GM23338 (cell line): ENCODE results near the gene CCDC194. TPM values are rescaled to one million over a fixed set of nuclear protein-coding genes. Genes with fewer than 3 reads are reported as not detected.

Source experiments
- ATAC-seq: fragments of 200-7000 bp; cut with Tn5 transposase; 3 replicates; pipeline ENCODE4 v1.9.1; 2020
- DNase-seq: peaks from one replicate; pipeline ENCODE4 v3.0.0-alpha.2; 2015; ENCODE audit warnings: low spot score
- H2AFZ ChIP-seq: fragments of 200-600 bp; sonication (generic); 2 replicates; pipeline ENCODE4 v1.8.0; 2016; ENCODE audit warnings: antibody characterized with exemption, mild to moderate bottlenecking, moderate library complexity
- H3F3A ChIP-seq: fragments of 200-600 bp; sonication (generic); replicated peaks from 2 replicates; pipeline ENCODE4 v1.8.0; 2017; ENCODE audit warnings: antibody characterized with exemption, mixed run types, low read depth
- H3K27ac ChIP-seq: fragments of 200-600 bp; sonication (generic); 2 replicates; pipeline ENCODE4 v1.6.1; 2016; ENCODE audit warnings: low read depth
- H3K27me3 ChIP-seq: fragments of 200-600 bp; sonication (generic); 2 replicates; pipeline ENCODE4 v1.8.0; 2016; ENCODE audit warnings: mild to moderate bottlenecking, mixed run types, moderate library complexity; ENCODE audit not compliant: insufficient read depth
- H3K36me3 ChIP-seq: fragments of 200-600 bp; sonication (generic); 2 replicates; pipeline ENCODE4 v1.8.0; 2016; ENCODE audit warnings: mild to moderate bottlenecking; ENCODE audit not compliant: insufficient read depth
- H3K4me1 ChIP-seq: fragments of 200-600 bp; sonication (generic); 2 replicates; pipeline ENCODE4 v1.8.0; 2016; ENCODE audit warnings: mild to moderate bottlenecking, moderate library complexity; ENCODE audit not compliant: insufficient read depth
- H3K4me2 ChIP-seq: fragments of 200-600 bp; sonication (generic); 2 replicates; pipeline ENCODE4 v1.7.1; 2017; ENCODE audit warnings: mixed run types
- H3K4me3 ChIP-seq: fragments of 200-600 bp; sonication (generic); 2 replicates; pipeline ENCODE4 v1.6.1; 2016; ENCODE audit warnings: mixed run types
- H3K79me2 ChIP-seq: fragments of 200-600 bp; sonication (generic); replicated peaks from 2 replicates; pipeline ENCODE4 v1.8.0; 2017; ENCODE audit warnings: mild to moderate bottlenecking; ENCODE audit not compliant: insufficient read depth
- H3K9me2 ChIP-seq: fragments of 200-600 bp; sonication (generic); 2 replicates; pipeline ENCODE4 v1.8.0; 2017; ENCODE audit not compliant: insufficient read depth
- H4K20me1 ChIP-seq: fragments of 200-600 bp; sonication (generic); replicated peaks from 2 replicates; pipeline ENCODE4 v1.8.0; 2017; ENCODE audit warnings: mild to moderate bottlenecking; ENCODE audit not compliant: insufficient read depth
- H3K27ac Mint-ChIP-seq: 2 replicates; pipeline ENCODE4 v1.8.0; 2020; ENCODE audit warnings: inconsistent platforms, mild to moderate bottlenecking, moderate library complexity, mixed read lengths
- H3K27me3 Mint-ChIP-seq: 3 replicates; pipeline ENCODE4 v1.8.0; 2022; ENCODE audit warnings: low read depth, mild to moderate bottlenecking, moderate library complexity, mixed read lengths, inconsistent platforms; ENCODE audit not compliant: insufficient read depth, poor library complexity
- H3K36me3 Mint-ChIP-seq: 3 replicates; pipeline ENCODE4 v1.8.0; 2021; ENCODE audit warnings: low read depth, mild to moderate bottlenecking, inconsistent platforms, moderate library complexity, mixed read lengths
- H3K4me1 Mint-ChIP-seq: 3 replicates; pipeline ENCODE4 v1.8.0; 2020; ENCODE audit warnings: mild to moderate bottlenecking, inconsistent platforms, mixed read lengths
- H3K4me3 Mint-ChIP-seq: 3 replicates; pipeline ENCODE4 v1.8.0; 2021; ENCODE audit warnings: moderate library complexity, mild to moderate bottlenecking, inconsistent platforms, mixed read lengths
- H3K9me3 Mint-ChIP-seq: 3 replicates; pipeline ENCODE4 v1.8.0; 2020; ENCODE audit warnings: moderate library complexity, mild to moderate bottlenecking, inconsistent platforms, mixed read lengths
- CREB1 ChIP-seq: fragments of 250-450 bp; sonication (Bioruptor Pico); IDR thresholded peaks from 2 replicates; pipeline ENCODE4 v1.5.0; 2020; ENCODE audit warnings: low read depth, mild to moderate bottlenecking, moderate library complexity
- EZH2 ChIP-seq: fragments of 200-600 bp; sonication (generic); IDR thresholded peaks from one replicate; pipeline ENCODE4 v1.8.0; 2017; ENCODE audit warnings: antibody characterized with exemption, mild to moderate bottlenecking, low read depth; ENCODE audit not compliant: unreplicated experiment
- EZH2phosphoT487 ChIP-seq: fragments of 200-600 bp; sonication (generic); IDR thresholded peaks from one replicate; pipeline ENCODE4 v1.8.1; 2018; ENCODE audit warnings: antibody characterized with exemption; ENCODE audit not compliant: unreplicated experiment
- JUNB ChIP-seq: IDR thresholded peaks from one replicate; pipeline ENCODE4 v1.6.1; 2016; ENCODE audit warnings: antibody characterized with exemption; ENCODE audit not compliant: unreplicated experiment
- POLR2AphosphoS5 ChIP-seq: IDR thresholded peaks from 2 replicates; pipeline ENCODE4 v1.6.1; 2016; ENCODE audit warnings: antibody characterized with exemption, low read depth
- STAT1 ChIP-seq: IDR thresholded peaks from one replicate; pipeline ENCODE4 v1.6.1; 2016; ENCODE audit warnings: antibody characterized with exemption; ENCODE audit not compliant: unreplicated experiment
- ZNF114 ChIP-seq: fragments of 250-450 bp; sonication (Bioruptor Pico); IDR thresholded peaks from 2 replicates; pipeline ENCODE4 v1.5.0; 2020; ENCODE audit warnings: mild to moderate bottlenecking, moderate library complexity
- ZNF331 ChIP-seq: fragments of 250-450 bp; sonication (Bioruptor Pico); IDR thresholded peaks from 2 replicates; pipeline ENCODE4 v1.5.0; 2020; ENCODE audit warnings: low read depth, mild to moderate bottlenecking, moderate library complexity
- polyA plus RNA-seq: library from polyadenylated mRNA; unstranded; fragments of >200 nt; fragmentation: Nextera tagmentation; extraction: Ambion mirVana; gene quantifications from 2 replicates; pipeline ENCODE4 v1.2.1, GENCODE V29; 2016
- total RNA-seq: library from RNA; depleted of rRNA; stranded (reverse); fragments of >200 nt; shearing (Covaris generic); gene quantifications from 2 replicates; pipeline ENCODE4 v1.2.3, GENCODE V29; 2014
- TF ChIP-seq, protein P1 (sequence below): IDR thresholded peaks from one replicate; pipeline ENCODE4 v1.6.1; 2018; ENCODE audit warnings: antibody characterized with exemption; ENCODE audit not compliant: unreplicated experiment
- TF ChIP-seq, protein P2 (sequence below): fragments of 250-450 bp; sonication (Bioruptor Pico); IDR thresholded peaks from 2 replicates; pipeline ENCODE4 v1.5.0; 2020; ENCODE audit warnings: mild to moderate bottlenecking, moderate library complexity
- TF ChIP-seq, protein P3 (sequence below): IDR thresholded peaks from 2 replicates; pipeline ENCODE4 v1.6.1; 2016; ENCODE audit warnings: antibody characterized with exemption

CCDC194 gene
- total and polyA plus RNA-seq, 2 experiments from 2014 or later: 0.49 TPM; not detected in 1

DNA sequence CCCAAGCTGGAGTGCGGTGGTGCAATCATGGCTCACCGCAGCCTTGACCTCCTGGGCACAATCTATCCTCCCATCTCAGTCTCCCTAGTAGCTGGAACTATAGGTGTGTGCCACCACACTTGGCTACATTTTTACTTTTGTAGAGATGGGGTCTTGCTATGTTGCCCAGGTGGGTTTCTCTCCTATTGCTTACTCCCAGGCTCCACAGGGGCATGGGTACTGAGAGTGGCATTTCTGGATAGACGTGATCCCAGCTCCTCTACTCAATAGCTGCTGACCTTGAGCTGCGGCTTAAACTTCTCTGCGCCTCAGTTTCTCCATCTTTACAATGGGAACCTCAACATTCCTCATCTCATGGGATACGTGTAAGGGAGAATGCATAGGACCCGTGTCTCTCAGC, 37.4 kb upstream of the CCDC194 start:
- Mint-ChIP-seq H3K9me3 (no peaks in the 10 kb centered on the region; the same call in 2 of the 3 replicates), H3K4me3 (no peak overlapping the region), H3K27me3 (peaks cover 4% of the 10 kb centered on the region), H3K36me3 (no peaks in the 10 kb centered on the region), H3K27ac (no peak overlapping the region), H3K4me1 (no peaks in the 10 kb centered on the region)
- TF ChIP-seq ZNF331 (CRISPR knock-in tag) (no peak), CREB1 (CRISPR knock-in tag) (no peak), EZH2 (no peak), POLR2AphosphoS5 (no peak), ZNF114 (CRISPR knock-in tag) (no peak), STAT1 (no peak), EZH2phosphoT487 (no peak), JUNB (no peak)
- TF ChIP-seq, protein P1, sequence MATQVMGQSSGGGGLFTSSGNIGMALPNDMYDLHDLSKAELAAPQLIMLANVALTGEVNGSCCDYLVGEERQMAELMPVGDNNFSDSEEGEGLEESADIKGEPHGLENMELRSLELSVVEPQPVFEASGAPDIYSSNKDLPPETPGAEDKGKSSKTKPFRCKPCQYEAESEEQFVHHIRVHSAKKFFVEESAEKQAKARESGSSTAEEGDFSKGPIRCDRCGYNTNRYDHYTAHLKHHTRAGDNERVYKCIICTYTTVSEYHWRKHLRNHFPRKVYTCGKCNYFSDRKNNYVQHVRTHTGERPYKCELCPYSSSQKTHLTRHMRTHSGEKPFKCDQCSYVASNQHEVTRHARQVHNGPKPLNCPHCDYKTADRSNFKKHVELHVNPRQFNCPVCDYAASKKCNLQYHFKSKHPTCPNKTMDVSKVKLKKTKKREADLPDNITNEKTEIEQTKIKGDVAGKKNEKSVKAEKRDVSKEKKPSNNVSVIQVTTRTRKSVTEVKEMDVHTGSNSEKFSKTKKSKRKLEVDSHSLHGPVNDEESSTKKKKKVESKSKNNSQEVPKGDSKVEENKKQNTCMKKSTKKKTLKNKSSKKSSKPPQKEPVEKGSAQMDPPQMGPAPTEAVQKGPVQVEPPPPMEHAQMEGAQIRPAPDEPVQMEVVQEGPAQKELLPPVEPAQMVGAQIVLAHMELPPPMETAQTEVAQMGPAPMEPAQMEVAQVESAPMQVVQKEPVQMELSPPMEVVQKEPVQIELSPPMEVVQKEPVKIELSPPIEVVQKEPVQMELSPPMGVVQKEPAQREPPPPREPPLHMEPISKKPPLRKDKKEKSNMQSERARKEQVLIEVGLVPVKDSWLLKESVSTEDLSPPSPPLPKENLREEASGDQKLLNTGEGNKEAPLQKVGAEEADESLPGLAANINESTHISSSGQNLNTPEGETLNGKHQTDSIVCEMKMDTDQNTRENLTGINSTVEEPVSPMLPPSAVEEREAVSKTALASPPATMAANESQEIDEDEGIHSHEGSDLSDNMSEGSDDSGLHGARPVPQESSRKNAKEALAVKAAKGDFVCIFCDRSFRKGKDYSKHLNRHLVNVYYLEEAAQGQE: no peak
- TF ChIP-seq, protein P2, sequence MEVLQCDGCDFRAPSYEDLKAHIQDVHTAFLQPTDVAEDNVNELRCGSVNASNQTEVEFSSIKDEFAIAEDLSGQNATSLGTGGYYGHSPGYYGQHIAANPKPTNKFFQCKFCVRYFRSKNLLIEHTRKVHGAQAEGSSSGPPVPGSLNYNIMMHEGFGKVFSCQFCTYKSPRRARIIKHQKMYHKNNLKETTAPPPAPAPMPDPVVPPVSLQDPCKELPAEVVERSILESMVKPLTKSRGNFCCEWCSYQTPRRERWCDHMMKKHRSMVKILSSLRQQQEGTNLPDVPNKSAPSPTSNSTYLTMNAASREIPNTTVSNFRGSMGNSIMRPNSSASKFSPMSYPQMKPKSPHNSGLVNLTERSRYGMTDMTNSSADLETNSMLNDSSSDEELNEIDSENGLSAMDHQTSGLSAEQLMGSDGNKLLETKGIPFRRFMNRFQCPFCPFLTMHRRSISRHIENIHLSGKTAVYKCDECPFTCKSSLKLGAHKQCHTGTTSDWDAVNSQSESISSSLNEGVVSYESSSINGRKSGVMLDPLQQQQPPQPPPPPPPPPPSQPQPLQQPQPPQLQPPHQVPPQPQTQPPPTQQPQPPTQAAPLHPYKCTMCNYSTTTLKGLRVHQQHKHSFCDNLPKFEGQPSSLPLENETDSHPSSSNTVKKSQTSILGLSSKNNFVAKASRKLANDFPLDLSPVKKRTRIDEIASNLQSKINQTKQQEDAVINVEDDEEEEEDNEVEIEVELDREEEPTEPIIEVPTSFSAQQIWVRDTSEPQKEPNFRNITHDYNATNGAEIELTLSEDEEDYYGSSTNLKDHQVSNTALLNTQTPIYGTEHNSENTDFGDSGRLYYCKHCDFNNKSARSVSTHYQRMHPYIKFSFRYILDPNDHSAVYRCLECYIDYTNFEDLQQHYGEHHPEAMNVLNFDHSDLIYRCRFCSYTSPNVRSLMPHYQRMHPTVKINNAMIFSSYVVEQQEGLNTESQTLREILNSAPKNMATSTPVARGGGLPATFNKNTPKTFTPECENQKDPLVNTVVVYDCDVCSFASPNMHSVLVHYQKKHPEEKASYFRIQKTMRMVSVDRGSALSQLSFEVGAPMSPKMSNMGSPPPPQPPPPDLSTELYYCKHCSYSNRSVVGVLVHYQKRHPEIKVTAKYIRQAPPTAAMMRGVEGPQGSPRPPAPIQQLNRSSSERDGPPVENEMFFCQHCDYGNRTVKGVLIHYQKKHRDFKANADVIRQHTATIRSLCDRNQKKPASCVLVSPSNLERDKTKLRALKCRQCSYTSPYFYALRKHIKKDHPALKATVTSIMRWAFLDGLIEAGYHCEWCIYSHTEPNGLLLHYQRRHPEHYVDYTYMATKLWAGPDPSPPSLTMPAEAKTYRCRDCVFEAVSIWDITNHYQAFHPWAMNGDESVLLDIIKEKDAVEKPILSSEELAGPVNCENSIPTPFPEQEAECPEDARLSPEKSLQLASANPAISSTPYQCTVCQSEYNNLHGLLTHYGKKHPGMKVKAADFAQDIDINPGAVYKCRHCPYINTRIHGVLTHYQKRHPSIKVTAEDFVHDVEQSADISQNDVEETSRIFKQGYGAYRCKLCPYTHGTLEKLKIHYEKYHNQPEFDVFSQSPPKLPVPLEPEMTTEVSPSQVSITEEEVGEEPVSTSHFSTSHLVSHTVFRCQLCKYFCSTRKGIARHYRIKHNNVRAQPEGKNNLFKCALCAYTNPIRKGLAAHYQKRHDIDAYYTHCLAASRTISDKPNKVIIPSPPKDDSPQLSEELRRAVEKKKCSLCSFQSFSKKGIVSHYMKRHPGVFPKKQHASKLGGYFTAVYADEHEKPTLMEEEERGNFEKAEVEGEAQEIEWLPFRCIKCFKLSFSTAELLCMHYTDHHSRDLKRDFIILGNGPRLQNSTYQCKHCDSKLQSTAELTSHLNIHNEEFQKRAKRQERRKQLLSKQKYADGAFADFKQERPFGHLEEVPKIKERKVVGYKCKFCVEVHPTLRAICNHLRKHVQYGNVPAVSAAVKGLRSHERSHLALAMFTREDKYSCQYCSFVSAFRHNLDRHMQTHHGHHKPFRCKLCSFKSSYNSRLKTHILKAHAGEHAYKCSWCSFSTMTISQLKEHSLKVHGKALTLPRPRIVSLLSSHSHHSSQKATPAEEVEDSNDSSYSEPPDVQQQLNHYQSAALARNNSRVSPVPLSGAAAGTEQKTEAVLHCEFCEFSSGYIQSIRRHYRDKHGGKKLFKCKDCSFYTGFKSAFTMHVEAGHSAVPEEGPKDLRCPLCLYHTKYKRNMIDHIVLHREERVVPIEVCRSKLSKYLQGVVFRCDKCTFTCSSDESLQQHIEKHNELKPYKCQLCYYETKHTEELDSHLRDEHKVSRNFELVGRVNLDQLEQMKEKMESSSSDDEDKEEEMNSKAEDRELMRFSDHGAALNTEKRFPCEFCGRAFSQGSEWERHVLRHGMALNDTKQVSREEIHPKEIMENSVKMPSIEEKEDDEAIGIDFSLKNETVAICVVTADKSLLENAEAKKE (CRISPR knock-in tag): no peak
- TF ChIP-seq, protein P3, sequence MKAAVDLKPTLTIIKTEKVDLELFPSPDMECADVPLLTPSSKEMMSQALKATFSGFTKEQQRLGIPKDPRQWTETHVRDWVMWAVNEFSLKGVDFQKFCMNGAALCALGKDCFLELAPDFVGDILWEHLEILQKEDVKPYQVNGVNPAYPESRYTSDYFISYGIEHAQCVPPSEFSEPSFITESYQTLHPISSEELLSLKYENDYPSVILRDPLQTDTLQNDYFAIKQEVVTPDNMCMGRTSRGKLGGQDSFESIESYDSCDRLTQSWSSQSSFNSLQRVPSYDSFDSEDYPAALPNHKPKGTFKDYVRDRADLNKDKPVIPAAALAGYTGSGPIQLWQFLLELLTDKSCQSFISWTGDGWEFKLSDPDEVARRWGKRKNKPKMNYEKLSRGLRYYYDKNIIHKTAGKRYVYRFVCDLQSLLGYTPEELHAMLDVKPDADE: no peak
- DNase-seq (no peak), ATAC-seq (no peak)
- H3K9me2 ChIP-seq: no peaks in the 10 kb centered on the region
- H3K27ac ChIP-seq: no peak overlapping the region
- H3K79me2 ChIP-seq: no peaks in the 10 kb centered on the region
- H3K27me3 ChIP-seq: no peaks in the 10 kb centered on the region
- H4K20me1 ChIP-seq: no peaks in the 10 kb centered on the region
- H3K4me1 ChIP-seq: no peaks in the 10 kb centered on the region
- no peak overlapping the region for H3K4me3 ChIP-seq
- no peak overlapping the region for H2AFZ ChIP-seq
- H3K36me3 ChIP-seq: no peaks in the 10 kb centered on the region
- no peaks in the 10 kb centered on the region for H3F3A ChIP-seq
- no peak overlapping the region for H3K4me2 ChIP-seq
